Measurements from ENCODE around the gene FBXW8. TPM values are rescaled to one million over a fixed set of nuclear protein-coding genes. Genes with fewer than 3 reads are reported as not detected.

Gene FBXW8
- total RNA-seq, 4 donors from 2014 or later: 4.2 to 5.6 (median 4.7) TPM

- no peak overlapping the region for H3K4me3 ChIP-seq
- in situ Hi-C loops (cut with MboI; ENCODE audit: low sequenced_read_pairs in 4 of 4) (no loop called here), intact Hi-C loops (cut with DNase I; ENCODE audit: low total_unique reads) (no loop called here)
- H3K4me1 ChIP-seq: no peaks in the 10 kb centered on the region
- ATAC-seq: no peak
- H3K36me3 ChIP-seq: no peaks in the 10 kb centered on the region
- H3K27ac ChIP-seq: no peak overlapping the region
- no peaks in the 10 kb centered on the region for H3K27me3 ChIP-seq
- TF ChIP-seq POLR2A (IDR thresholded peaks at IDR 0.05): no peak
- no peak for TF ChIP-seq CTCF (IDR thresholded peaks at IDR 0.05 in 4 of 5, conservative IDR thresholded peaks at IDR 0.05 in 1 of 5)
- H3K9me3 ChIP-seq: no peaks in the 10 kb centered on the region
- no peak for DNase-seq
Measured at GRCh38 chr12:117064049-117064448, 153.3 kb downstream of the FBXW8 start.

- intact Hi-C loops (cut with DNase I; ENCODE audit: low total_unique reads): no loop called here
- TF ChIP-seq POLR2A (IDR thresholded peaks at IDR 0.05) (no peak), CTCF (IDR thresholded peaks at IDR 0.05 in 4 of 5, conservative IDR thresholded peaks at IDR 0.05 in 1 of 5) (no peak)
- no peak overlapping the region for H3K27ac ChIP-seq
- H3K4me3 ChIP-seq: no peak overlapping the region
- no peaks in the 10 kb centered on the region for H3K36me3 ChIP-seq
- ATAC-seq: no peak
- no peaks in the 10 kb centered on the region for H3K9me3 ChIP-seq
- no peak for DNase-seq
- in situ Hi-C loops (cut with MboI; ENCODE audit: low sequenced_read_pairs in 4 of 4): no loop called here
- no peaks in the 10 kb centered on the region for H3K4me1 ChIP-seq
- no peaks in the 10 kb centered on the region for H3K27me3 ChIP-seq
Measured at GRCh38 chr12:117064596-117064995, 153.8 kb downstream of the FBXW8 start.

- Histone ChIP-seq H3K4me3 (no peak overlapping the region), H3K36me3 (no peaks in the 10 kb centered on the region), H3K27ac (no peak overlapping the region), H3K27me3 (no peaks in the 10 kb centered on the region), H3K9me3 (no peaks in the 10 kb centered on the region), H3K4me1 (no peaks in the 10 kb centered on the region)
- intact Hi-C loops (cut with DNase I; ENCODE audit: low total_unique reads): no loop called here
- no peak for TF ChIP-seq POLR2A (IDR thresholded peaks at IDR 0.05)
- DNase-seq (no peak), ATAC-seq (no peak)
- in situ Hi-C loops (cut with MboI; ENCODE audit: low sequenced_read_pairs in 4 of 4): no loop called here
Measured at GRCh38 chr12:117067016-117067415, 156.3 kb downstream of the FBXW8 start.

GRCh38 chr12:117067638-117068037 is 156.9 kb downstream of the FBXW8 start:
- Histone ChIP-seq H3K9me3 (no peaks in the 10 kb centered on the region), H3K36me3 (no peaks in the 10 kb centered on the region), H3K27me3 (no peaks in the 10 kb centered on the region), H3K4me3 (no peak overlapping the region), H3K4me1 (no peaks in the 10 kb centered on the region), H3K27ac (no peak overlapping the region)
- intact Hi-C loops (cut with DNase I; ENCODE audit: low total_unique reads): no loop called here
- DNase-seq (no peak), ATAC-seq (no peak)
- TF ChIP-seq CTCF (IDR thresholded peaks at IDR 0.05 in 4 of 5, conservative IDR thresholded peaks at IDR 0.05 in 1 of 5): no peak
- no peak for TF ChIP-seq POLR2A (IDR thresholded peaks at IDR 0.05)
- in situ Hi-C loops (cut with MboI; ENCODE audit: low sequenced_read_pairs in 4 of 4): no loop called here

GRCh38 chr12:117068492-117068891 is 157.7 kb downstream of the FBXW8 start:
- ATAC-seq (no peak), DNase-seq (no peak)
- TF ChIP-seq POLR2A (IDR thresholded peaks at IDR 0.05): no peak
- TF ChIP-seq CTCF (IDR thresholded peaks at IDR 0.05 in 4 of 5, conservative IDR thresholded peaks at IDR 0.05 in 1 of 5): no peak
- intact Hi-C loops (cut with DNase I; ENCODE audit: low total_unique reads): no loop called here
- Histone ChIP-seq H3K4me1 (no peaks in the 10 kb centered on the region), H3K9me3 (no peaks in the 10 kb centered on the region), H3K36me3 (no peaks in the 10 kb centered on the region), H3K4me3 (no peak overlapping the region), H3K27me3 (no peaks in the 10 kb centered on the region), H3K27ac (no peak overlapping the region)
- in situ Hi-C loops (cut with MboI; ENCODE audit: low sequenced_read_pairs in 4 of 4): no loop called here
